ENCODE measurements around the gene STRIP2. TPM values are rescaled to one million over a fixed set of nuclear protein-coding genes. Genes with fewer than 3 reads are reported as not detected.
"Not testable (repeated sequence)": the region's sequence is repeated elsewhere in the genome, so short reads cannot be mapped to it uniquely, and the experiment has no call there.

Gene STRIP2
- total RNA-seq, 2 donors from 2014 or later, result 1.1 to 5.5 TPM

DNA sequence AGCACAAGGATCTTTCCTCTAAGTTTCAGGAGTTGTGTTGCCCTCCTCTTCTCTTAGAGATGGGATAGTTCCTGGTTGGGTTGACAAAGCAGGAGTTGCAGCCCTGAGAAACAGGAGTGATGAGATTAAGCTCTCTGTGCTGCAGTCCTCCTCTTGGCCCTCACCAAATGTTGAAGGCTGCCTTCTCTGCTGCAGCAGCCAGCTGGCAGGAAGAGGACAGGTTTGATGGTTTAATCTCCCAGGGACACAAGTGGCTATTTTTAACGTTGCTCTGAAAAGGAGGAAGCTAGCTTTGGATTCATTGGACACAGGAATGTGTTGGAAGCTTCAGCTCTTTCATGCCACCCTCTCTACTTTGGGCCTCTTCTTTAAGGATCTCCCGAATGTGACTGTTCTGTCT, 9.4 kb downstream of the STRIP2 start:
- WGBS, result 15% methylated on average over 2 of the region's 2 CpGs
- intact Hi-C loops (cut with DNase I), result no loop called here
- H3K27ac ChIP-seq, result no peak overlapping the region

DNA sequence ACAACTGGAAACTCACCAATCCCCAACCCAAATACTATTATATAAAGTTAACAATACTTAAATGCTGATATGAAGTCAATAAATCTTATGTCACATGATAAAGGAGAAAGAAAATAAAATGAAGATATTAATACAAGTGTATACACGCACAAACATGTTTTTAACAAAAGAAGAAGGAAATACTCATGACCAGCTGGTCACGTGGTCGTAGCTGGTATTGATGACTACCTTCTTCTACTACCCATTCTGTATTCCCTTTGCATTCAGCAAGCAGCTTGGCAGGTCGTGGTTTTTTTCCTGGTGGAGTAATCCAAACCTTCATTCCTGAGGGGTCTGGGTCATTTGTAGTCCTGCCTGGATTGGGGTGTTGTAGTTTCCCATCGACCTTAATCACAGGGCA, 10.5 kb downstream of the STRIP2 start:
- intact Hi-C loops (cut with DNase I); H3K27ac ChIP-seq; H3K4me3 ChIP-seq; H3K9me3 ChIP-seq; DNase-seq (ENCODE audit: low spot score); H3K36me3 ChIP-seq; H3K4me1 ChIP-seq (replicated peaks); H3K27me3 ChIP-seq (replicated peaks; ENCODE audit: insufficient read depth): not testable (repeated sequence)
- 92% methylated on average over 5 of the region's 5 CpGs for WGBS

More for the DNA sequence above, 9.4 kb downstream of the STRIP2 start:
- no peaks in the 10 kb centered on the region for H3K4me1 ChIP-seq (replicated peaks)
- H3K36me3 ChIP-seq, result no peaks in the 10 kb centered on the region
- TF ChIP-seq CTCF (IDR thresholded peaks at IDR 0.05) (no peak), POLR2A (IDR thresholded peaks at IDR 0.05) (no peak), POLR2AphosphoS5 (IDR thresholded peaks at IDR 0.05) (no peak)
- H3K27me3 ChIP-seq (replicated peaks; ENCODE audit: insufficient read depth), result no peaks in the 10 kb centered on the region
- H3K4me3 ChIP-seq, result no peak overlapping the region
- DNase-seq (ENCODE audit: low spot score), result no peak
- no peaks in the 10 kb centered on the region for H3K9me3 ChIP-seq

GRCh38 chr7:129446925-129447324, 12.7 kb downstream of the STRIP2 start:
- 46% methylated on average over 2 of the region's 2 CpGs for WGBS

DNA sequence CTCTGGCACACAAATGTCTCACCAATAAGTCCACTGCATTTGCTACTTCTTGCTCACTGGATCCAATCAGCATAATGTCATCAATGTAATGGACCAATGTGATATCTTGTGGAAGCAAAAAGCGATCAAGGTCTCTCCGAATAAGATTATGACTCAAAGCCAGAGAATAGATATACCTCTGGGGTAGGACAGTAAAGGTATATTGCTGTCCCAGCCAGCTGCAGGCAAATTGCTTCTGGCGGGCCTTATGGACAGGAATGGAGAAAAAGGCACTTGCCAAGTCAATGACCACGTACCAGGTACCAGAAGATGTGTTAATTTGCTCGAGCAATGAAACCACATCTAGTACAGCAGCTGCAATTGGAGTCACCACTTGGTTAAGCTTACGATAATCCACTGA, 13.2 kb downstream of the STRIP2 start:
- intact Hi-C loops (cut with DNase I); DNase-seq (ENCODE audit: low spot score); H3K9me3 ChIP-seq; H3K27me3 ChIP-seq (replicated peaks; ENCODE audit: insufficient read depth); H3K4me1 ChIP-seq (replicated peaks); H3K4me3 ChIP-seq; H3K36me3 ChIP-seq; H3K27ac ChIP-seq: not testable (repeated sequence)
- WGBS, result 97% methylated on average over 6 of the region's 6 CpGs

More at GRCh38 chr7:129446925-129447324, 12.7 kb downstream of the STRIP2 start:
- H3K9me3 ChIP-seq; H3K4me3 ChIP-seq; H3K36me3 ChIP-seq; H3K27ac ChIP-seq; H3K27me3 ChIP-seq (replicated peaks; ENCODE audit: insufficient read depth); DNase-seq (ENCODE audit: low spot score); H3K4me1 ChIP-seq (replicated peaks); intact Hi-C loops (cut with DNase I): not testable (repeated sequence)

- DNase-seq (ENCODE audit: low spot score); H3K4me1 ChIP-seq (replicated peaks); intact Hi-C loops (cut with DNase I); H3K27me3 ChIP-seq (replicated peaks; ENCODE audit: insufficient read depth); H3K4me3 ChIP-seq; H3K9me3 ChIP-seq; H3K36me3 ChIP-seq; H3K27ac ChIP-seq: not testable (repeated sequence)
- WGBS, result 97% methylated on average over 2 of the region's 2 CpGs
Observed at GRCh38 chr7:129448608-129449007, 14.4 kb downstream of the STRIP2 start.

GRCh38 chr7:129450295-129450694, 16.1 kb downstream of the STRIP2 start:
- DNase-seq (ENCODE audit: low spot score), result no peak
- Histone ChIP-seq H3K27ac (no peak overlapping the region), H3K4me3 (no peak overlapping the region), H3K9me3 (no peaks in the 10 kb centered on the region), H3K36me3 (no peaks in the 10 kb centered on the region), H3K4me1 (replicated peaks) (no peaks in the 10 kb centered on the region), H3K27me3 (replicated peaks; ENCODE audit: insufficient read depth) (no peaks in the 10 kb centered on the region)
- TF ChIP-seq POLR2AphosphoS5 (IDR thresholded peaks at IDR 0.05) (no peak), CTCF (IDR thresholded peaks at IDR 0.05) (no peak), POLR2A (IDR thresholded peaks at IDR 0.05) (no peak)
- intact Hi-C loops (cut with DNase I), result no loop called here

DNA sequence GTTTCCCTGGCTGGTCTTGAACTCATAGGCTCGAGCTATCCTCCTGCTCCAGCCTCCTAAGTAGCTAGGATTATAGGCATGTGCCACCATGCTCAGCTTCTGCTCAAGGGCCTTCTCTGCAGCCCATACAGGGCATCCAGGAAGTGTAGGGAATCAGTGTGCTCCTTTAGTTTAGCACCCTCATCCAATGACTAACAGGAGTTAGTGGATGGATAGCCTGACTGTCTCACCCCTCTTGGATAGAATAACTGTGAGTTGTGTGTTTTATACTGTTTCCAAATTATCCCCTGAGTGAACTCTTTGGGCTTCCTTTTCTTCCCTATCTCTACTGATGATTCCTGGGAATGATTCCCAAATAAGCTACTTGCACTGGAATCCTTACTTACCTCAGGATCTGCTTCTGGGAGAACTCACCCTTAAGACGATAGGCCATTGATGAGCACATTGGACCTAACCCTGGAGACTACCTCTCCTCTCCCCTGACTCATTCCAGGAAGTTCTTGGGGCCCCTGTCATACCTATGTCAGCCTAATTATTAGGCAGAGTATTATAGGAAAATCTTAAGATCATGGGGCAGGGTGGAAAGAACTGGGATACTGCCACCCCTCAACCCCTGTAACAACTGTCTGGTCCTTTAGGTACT, 18.5 kb downstream of the STRIP2 start:
- Histone ChIP-seq H3K9me3 (no peaks in the 10 kb centered on the region), H3K36me3 (no peaks in the 10 kb centered on the region), H3K27ac (no peak overlapping the region), H3K27me3 (replicated peaks; ENCODE audit: insufficient read depth) (no peaks in the 10 kb centered on the region), H3K4me3 (no peak overlapping the region), H3K4me1 (replicated peaks) (no peaks in the 10 kb centered on the region)
- WGBS, result 76% methylated on average over 2 of the region's 2 CpGs
- intact Hi-C loops (cut with DNase I), result no loop called here
- DNase-seq (ENCODE audit: low spot score), result no peak
- no peak for TF ChIP-seq POLR2AphosphoS5 (IDR thresholded peaks at IDR 0.05)
- no peak for TF ChIP-seq CTCF (IDR thresholded peaks at IDR 0.05)
- no peak for TF ChIP-seq POLR2A (IDR thresholded peaks at IDR 0.05)
